A673 (cell line): Measurements from ENCODE around the gene CLTB. TPM values are rescaled to one million over a fixed set of nuclear protein-coding genes. Genes with fewer than 3 reads are reported as not detected.

Experiments
- BruUV-seq: library from RNA; stranded (reverse); fragments of 400-500 nt; replicated peaks from 2 replicates; lab custom pipeline; 2021; lab: Mats Ljungman, UMichigan
- CTCF ChIA-PET: fragments of 300-600 bp; sonication (Branson Sonifier 250); formaldehyde crosslinking; loops from one replicate; lab custom pipeline; 2022; ENCODE audit warnings: antibody characterized with exemption; lab: Charles Lee
- POLR2A ChIA-PET: fragments of 300-600 bp; sonication (Branson Sonifier 250); formaldehyde crosslinking; loops from one replicate; lab custom pipeline; 2022; ENCODE audit warnings: antibody characterized with exemption; ENCODE audit not compliant: low non-redundant PET; lab: Charles Lee
- DNase-seq: peaks from one replicate; pipeline ENCODE4 v3.0.0-alpha.2; 2015; ENCODE audit warnings: low spot score
- H3K27ac ChIP-seq: fragments of 200-600 bp; sonication (generic); 2 replicates; pipeline ENCODE4 v1.5.1; 2016; ENCODE audit warnings: mixed run types, low read depth, mild to moderate bottlenecking, mixed read lengths, antibody characterized with exemption, low read length; ENCODE audit not compliant: poor library complexity, severe bottlenecking
- H3K27me3 ChIP-seq: fragments of 200-600 bp; sonication (generic); replicated peaks from 2 replicates; pipeline ENCODE4 v1.6.1; 2017; ENCODE audit warnings: mixed run types, low read depth, mild to moderate bottlenecking, mixed read lengths, antibody characterized with exemption, low read length; ENCODE audit not compliant: insufficient read depth, poor library complexity
- H3K36me3 ChIP-seq: fragments of 200-600 bp; sonication (generic); 2 replicates; pipeline ENCODE4 v1.6.1; 2016; ENCODE audit warnings: mixed run types, mild to moderate bottlenecking, mixed read lengths, antibody characterized with exemption, low read length; ENCODE audit not compliant: insufficient read depth, poor library complexity, severe bottlenecking
- H3K4me1 ChIP-seq: fragments of 200-600 bp; sonication (generic); 2 replicates; pipeline ENCODE4 v1.6.1; 2017; ENCODE audit warnings: mixed run types, mild to moderate bottlenecking, mixed read lengths, antibody characterized with exemption, low read length; ENCODE audit not compliant: insufficient read depth, poor library complexity, severe bottlenecking
- H3K4me3 ChIP-seq: fragments of 200-600 bp; sonication (generic); 2 replicates; pipeline ENCODE4 v1.5.1; 2016; ENCODE audit warnings: low read depth, mixed run types, mild to moderate bottlenecking, mixed read lengths, low read length; ENCODE audit not compliant: poor library complexity, severe bottlenecking
- H3K9me3 ChIP-seq: fragments of 200-600 bp; sonication (generic); 2 replicates; pipeline ENCODE4 v1.6.1; 2016; ENCODE audit warnings: mixed run types, low read depth, mild to moderate bottlenecking, mixed read lengths, antibody characterized with exemption, low read length; ENCODE audit not compliant: poor library complexity, severe bottlenecking
- EZH2 ChIP-seq: fragments of 200-600 bp; sonication (generic); IDR thresholded peaks from 2 replicates; pipeline ENCODE4 v1.6.1; 2017; ENCODE audit warnings: borderline replicate concordance, low read depth, mild to moderate bottlenecking, mixed read lengths, antibody characterized with exemption, low read length; ENCODE audit not compliant: poor library complexity, severe bottlenecking
- intact Hi-C: fragments of 100-400 bp; cut with micrococcal nuclease; formaldehyde crosslinking; loops from one replicate; pipeline ENCODE4 v1.10.0; 2022; ENCODE audit not compliant: unreplicated experiment
- total RNA-seq: library from RNA; stranded (reverse); gene quantifications from 2 replicates; pipeline ENCODE4 v1.2.3, GENCODE V29; 2021
- TF ChIP-seq, protein P1 (sequence below): fragments of 300-800, 200-600 bp; sonication (generic); conservative IDR thresholded peaks from 2 replicates; pipeline ENCODE4 v1.5.1; 2017; ENCODE audit warnings: low read depth, mild to moderate bottlenecking, antibody characterized with exemption, low read length, moderate library complexity, mixed read lengths

The CLTB gene
- total RNA-seq, 1 experiment from 2014 or later, result 61.8 TPM

DNA sequence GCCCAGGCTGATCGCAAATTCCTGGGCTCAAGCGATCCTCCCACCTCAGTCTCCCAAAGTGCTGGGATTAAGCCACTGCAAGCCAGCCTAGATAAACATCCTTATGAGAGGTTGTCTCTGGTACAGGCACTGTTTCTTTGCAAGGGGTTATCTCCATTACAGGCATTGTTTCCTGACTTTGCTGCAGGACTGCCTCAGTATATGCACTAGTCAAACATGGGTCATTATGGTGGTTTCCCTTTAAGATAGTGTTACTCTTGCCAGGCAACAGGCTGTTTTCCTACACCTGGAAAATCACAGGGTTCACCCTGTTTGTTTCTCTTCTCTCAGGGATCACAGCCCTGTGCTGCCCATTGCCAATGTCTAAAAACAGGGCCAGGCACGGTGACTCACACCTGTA is 7.8 kb upstream of the CLTB start:
- intact Hi-C loops, result no loop called here
- CTCF ChIA-PET, result no interaction called here
- no peaks in the 10 kb centered on the region for H3K4me1 ChIP-seq
- H3K27ac ChIP-seq, result no peak overlapping the region
- no peaks in the 10 kb centered on the region for H3K27me3 ChIP-seq
- no peak for TF ChIP-seq EZH2
- TF ChIP-seq, protein P1, sequence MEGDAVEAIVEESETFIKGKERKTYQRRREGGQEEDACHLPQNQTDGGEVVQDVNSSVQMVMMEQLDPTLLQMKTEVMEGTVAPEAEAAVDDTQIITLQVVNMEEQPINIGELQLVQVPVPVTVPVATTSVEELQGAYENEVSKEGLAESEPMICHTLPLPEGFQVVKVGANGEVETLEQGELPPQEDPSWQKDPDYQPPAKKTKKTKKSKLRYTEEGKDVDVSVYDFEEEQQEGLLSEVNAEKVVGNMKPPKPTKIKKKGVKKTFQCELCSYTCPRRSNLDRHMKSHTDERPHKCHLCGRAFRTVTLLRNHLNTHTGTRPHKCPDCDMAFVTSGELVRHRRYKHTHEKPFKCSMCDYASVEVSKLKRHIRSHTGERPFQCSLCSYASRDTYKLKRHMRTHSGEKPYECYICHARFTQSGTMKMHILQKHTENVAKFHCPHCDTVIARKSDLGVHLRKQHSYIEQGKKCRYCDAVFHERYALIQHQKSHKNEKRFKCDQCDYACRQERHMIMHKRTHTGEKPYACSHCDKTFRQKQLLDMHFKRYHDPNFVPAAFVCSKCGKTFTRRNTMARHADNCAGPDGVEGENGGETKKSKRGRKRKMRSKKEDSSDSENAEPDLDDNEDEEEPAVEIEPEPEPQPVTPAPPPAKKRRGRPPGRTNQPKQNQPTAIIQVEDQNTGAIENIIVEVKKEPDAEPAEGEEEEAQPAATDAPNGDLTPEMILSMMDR, result no peak
- POLR2A ChIA-PET, result no interaction called here
- DNase-seq, result no peak
- H3K9me3 ChIP-seq, result no peaks in the 10 kb centered on the region
- no peaks in the 10 kb centered on the region for H3K36me3 ChIP-seq
- H3K4me3 ChIP-seq, result no peak overlapping the region
- BruUV-seq, result no TSS peak

- intact Hi-C loops, result no loop called here
- no TSS peak for BruUV-seq
- TF ChIP-seq, protein P1, result no peak
- no peak for TF ChIP-seq EZH2
- no peaks in the 10 kb centered on the region for H3K9me3 ChIP-seq
- H3K27ac ChIP-seq, result no peak overlapping the region
- H3K36me3 ChIP-seq, result no peaks in the 10 kb centered on the region
- ChIA-PET POLR2A (no interaction called here), CTCF (no interaction called here)
- no peak for DNase-seq
- H3K4me3 ChIP-seq, result no peak overlapping the region
- H3K27me3 ChIP-seq, result no peaks in the 10 kb centered on the region
- no peaks in the 10 kb centered on the region for H3K4me1 ChIP-seq
Observed at GRCh38 chr5:176420972-176421544, 4.7 kb upstream of the CLTB start.

DNA sequence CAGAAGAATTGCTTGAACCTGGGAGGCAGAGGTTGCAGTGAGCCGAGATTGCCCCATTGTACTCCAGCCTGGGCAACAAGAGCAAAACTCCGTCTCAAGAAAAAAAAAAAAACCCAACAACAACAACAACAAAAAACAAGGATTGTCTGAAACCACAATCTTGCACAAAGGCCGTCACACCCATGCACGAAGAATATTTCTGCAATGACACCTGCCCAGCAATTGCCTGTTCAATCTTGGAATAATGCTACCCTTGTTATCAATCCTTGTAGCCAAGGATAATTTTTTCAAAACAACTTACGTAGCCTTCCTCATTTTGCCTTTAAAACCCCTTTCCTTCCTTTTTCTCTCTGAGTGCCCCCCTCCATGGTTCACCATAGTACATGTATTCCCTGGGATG is 3.7 kb upstream of the CLTB start:
- no TSS peak for BruUV-seq
- H3K36me3 ChIP-seq, result no peaks in the 10 kb centered on the region
- H3K4me1 ChIP-seq, result peaks cover 6% of the 10 kb centered on the region
- H3K4me3 ChIP-seq, result no peak overlapping the region
- no peaks in the 10 kb centered on the region for H3K9me3 ChIP-seq
- intact Hi-C loops, result no loop called here
- TF ChIP-seq EZH2, result no peak
- TF ChIP-seq, protein P1, result no peak
- no peak for DNase-seq
- H3K27me3 ChIP-seq, result no peaks in the 10 kb centered on the region
- H3K27ac ChIP-seq, result no peak overlapping the region
- ChIA-PET CTCF (no interaction called here), POLR2A (no interaction called here)
